ENCODE data around the gene NF1.
"Not testable (repeated sequence)": the region's sequence is repeated elsewhere in the genome, so short reads cannot be mapped to it uniquely, and the experiment has no call there.

Gene NF1

GRCh38 chr17:31299624-31300023 is 204.8 kb downstream of the NF1 start:
- DNase-seq: no peak

GRCh38 chr17:31307640-31308039 is 212.9 kb downstream of the NF1 start:
- no peak for DNase-seq

GRCh38 chr17:31308372-31309334 is 213.9 kb downstream of the NF1 start:
- no peak for DNase-seq

- no peak for DNase-seq
Observed at GRCh38 chr17:31309556-31309955, 214.8 kb downstream of the NF1 start.

GRCh38 chr17:31310260-31310659 is 215.5 kb downstream of the NF1 start:
- no peak for DNase-seq

GRCh38 chr17:31310886-31311285 is 216.1 kb downstream of the NF1 start:
- no peak for DNase-seq

GRCh38 chr17:31311526-31311925 is 216.7 kb downstream of the NF1 start:
- DNase-seq: no peak

GRCh38 chr17:31312223-31312622 is 217.4 kb downstream of the NF1 start:
- DNase-seq: not testable (repeated sequence)

GRCh38 chr17:31313982-31314781 is 219.4 kb downstream of the NF1 start, which contains the start of gene EVI2B:
TSS of gene EVI2B (minus strand) at chr17:31314054. CDS start at chr17:31305609, 8,445 bp downstream.
- no peak for DNase-seq

- DNase-seq: no peak
Observed at GRCh38 chr17:31314782-31315100, 220.0 kb downstream of the NF1 start.

GRCh38 chr17:31318298-31318801 is 223.6 kb downstream of the NF1 start:
- peak; percentile 4 for DNase-seq

GRCh38 chr17:31318851-31319661 is 224.3 kb downstream of the NF1 start:
- DNase-seq: no peak

- DNase-seq: no peak
Observed at GRCh38 chr17:31320241-31320640, 225.5 kb downstream of the NF1 start.

GRCh38 chr17:31320791-31321190 is 226.0 kb downstream of the NF1 start:
- DNase-seq: no peak

- DNase-seq: peak; percentile 10
Observed at GRCh38 chr17:31321481-31321880, 226.7 kb downstream of the NF1 start, which contains the start of gene EVI2A. TSS of gene EVI2A (minus strand) at chr17:31321622. CDS start at chr17:31319013, 2,609 bp downstream.

- DNase-seq: no peak
Observed at GRCh38 chr17:31321966-31322365, 227.2 kb downstream of the NF1 start.

- no peak for DNase-seq
Observed at GRCh38 chr17:31323551-31323950, 228.8 kb downstream of the NF1 start.

GRCh38 chr17:31327534-31328159 is 232.9 kb downstream of the NF1 start:
- no peak for DNase-seq

- no peak for DNase-seq
Observed at GRCh38 chr17:31328160-31328535, 233.4 kb downstream of the NF1 start.

GRCh38 chr17:31329221-31329620 is 234.4 kb downstream of the NF1 start:
- no peak for DNase-seq

GRCh38 chr17:31339906-31340661 is 245.3 kb downstream of the NF1 start:
- no peak for DNase-seq
